Testis (tissue), 2 donors: ENCODE data around the gene PTH2.

ENCODE experiments used
- CTCF ChIP-seq, 3 experiments: fragments of 450-650 bp in 2 of 3; fragments of 200-600 bp in 1 of 3; sonication (generic) in 1 of 3; IDR thresholded peaks; one replicate each; pipeline ENCODE4 v1.5.1; 2016 to 2019; ENCODE audit warnings: antibody characterized with exemption in 3 of 3, mild to moderate bottlenecking in 2 of 3, moderate library complexity in 1 of 3
- POLR2A ChIP-seq: fragments of 450-650 bp; IDR thresholded peaks from one replicate; pipeline ENCODE4 v1.6.1; 2017; ENCODE audit warnings: antibody characterized with exemption, mild to moderate bottlenecking, moderate library complexity

- no peak for TF ChIP-seq POLR2A
- TF ChIP-seq CTCF (IDR thresholded peaks at IDR 0.05), result no peak
Observed at GRCh38 chr19:49421878-49422202, 1.4 kb downstream of the PTH2 start.
